T-helper 1 cell treated with Interleukin-12 subunit alpha and Interleukin-12 subunit beta and Interleukin-4 antibody, amounts not matched to agents 30 ng/mL and 1 ng/mL, for 36 hours (primary cell): ENCODE data around the gene SPIN1. TPM values are rescaled to one million over a fixed set of nuclear protein-coding genes. Genes with fewer than 3 reads are reported as not detected.

Experiments
- intact Hi-C: fragments of 100-400 bp; cut with micrococcal nuclease; formaldehyde crosslinking; loops from one replicate; pipeline ENCODE4 v1.15.1; 2024
- total RNA-seq: library from RNA; stranded (reverse); gene quantifications from 2 replicates; pipeline ENCODE4 v1.2.3, GENCODE V29; 2022

SPIN1 gene
- total RNA-seq, 1 donor from 2014 or later = 45.3 TPM

GRCh38 chr9:88387552-88388202, 567 bp upstream of the SPIN1 start:
- intact Hi-C loops = loop anchor here (1.0 to 5.0 kb wide), 10 partner anchors 47 to 925 kb away; partner anchors contain the start of genes CDK20 and CKS2

- intact Hi-C loops = loop anchor here (1.0 to 5.0 kb wide), 8 partner anchors 30 to 923 kb away; partner anchors contain the start of genes CDK20 and CKS2
Observed at GRCh38 chr9:88388886-88389605, 802 bp downstream of the SPIN1 start.

DNA sequence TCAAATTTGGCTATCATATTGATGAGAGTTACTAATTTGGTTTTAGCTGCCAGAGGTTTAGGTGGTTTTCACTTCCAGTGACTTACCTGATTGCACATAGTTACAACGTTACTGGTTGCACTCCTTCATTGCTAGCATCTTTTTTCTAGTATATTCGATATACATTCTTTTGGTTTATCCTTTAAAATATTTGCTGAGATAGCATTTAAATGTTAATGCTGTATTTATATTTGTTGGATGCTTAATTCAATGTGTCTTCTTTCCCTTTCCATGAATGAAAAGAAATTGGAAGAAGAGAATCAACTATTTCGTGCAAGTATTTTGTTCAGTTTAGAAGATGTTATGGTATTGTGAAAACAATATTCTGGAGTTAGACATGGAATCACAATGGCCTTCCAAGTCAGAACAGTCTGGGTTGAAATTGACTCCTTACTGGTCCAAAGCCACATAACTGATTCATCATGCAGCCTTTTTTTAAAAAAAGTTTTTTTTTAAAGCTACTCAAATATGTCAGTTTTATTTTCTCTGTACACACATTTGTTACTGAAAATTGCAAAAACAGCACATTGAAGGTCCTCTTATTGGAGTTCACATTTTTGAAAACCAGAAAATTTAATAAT, 2.2 kb downstream of the SPIN1 start:
- intact Hi-C loops = loop anchor here (5.0 kb wide), 1 partner anchor 187 kb away; no protein-coding TSS in a partner anchor

DNA sequence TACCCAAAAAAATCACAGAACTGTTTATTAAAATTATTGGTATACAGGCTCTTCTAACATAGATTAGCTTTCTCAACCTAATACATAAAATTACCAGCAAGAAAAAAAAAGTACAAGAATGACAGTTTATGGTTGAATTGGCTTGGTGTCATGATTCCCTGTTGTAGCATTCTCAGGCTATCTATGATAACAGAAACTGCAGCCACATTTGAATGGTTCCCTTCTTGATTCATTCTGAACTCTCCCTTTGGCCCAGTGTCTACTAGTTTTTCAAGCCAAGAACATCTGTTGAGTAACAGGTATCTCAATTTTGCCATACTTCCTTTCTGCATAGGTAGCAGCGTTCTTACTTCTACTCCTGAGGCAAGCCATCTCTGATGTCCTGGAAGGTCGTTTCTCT, 3.0 kb downstream of the SPIN1 start:
- intact Hi-C loops = loop anchor here (5.0 kb wide), 1 partner anchor 186 kb away; no protein-coding TSS in a partner anchor

- intact Hi-C loops = loop anchor here (5.0 kb wide), 1 partner anchor 185 kb away; no protein-coding TSS in a partner anchor
Observed at GRCh38 chr9:88391921-88392320, 3.7 kb downstream of the SPIN1 start.

GRCh38 chr9:88392549-88392948, 4.3 kb downstream of the SPIN1 start:
- intact Hi-C loops = loop anchor here (5.0 kb wide), 1 partner anchor 185 kb away; no protein-coding TSS in a partner anchor

- intact Hi-C loops = no loop called here
Observed at GRCh38 chr9:88396836-88397577, 8.8 kb downstream of the SPIN1 start.

- intact Hi-C loops = no loop called here
Observed at GRCh38 chr9:88398016-88398415, 9.8 kb downstream of the SPIN1 start.

GRCh38 chr9:88399966-88400365, 11.7 kb downstream of the SPIN1 start:
- intact Hi-C loops = no loop called here

GRCh38 chr9:88403340-88403739, 15.1 kb downstream of the SPIN1 start:
- intact Hi-C loops = no loop called here

GRCh38 chr9:88406051-88406450, 17.8 kb downstream of the SPIN1 start:
- intact Hi-C loops = no loop called here

DNA sequence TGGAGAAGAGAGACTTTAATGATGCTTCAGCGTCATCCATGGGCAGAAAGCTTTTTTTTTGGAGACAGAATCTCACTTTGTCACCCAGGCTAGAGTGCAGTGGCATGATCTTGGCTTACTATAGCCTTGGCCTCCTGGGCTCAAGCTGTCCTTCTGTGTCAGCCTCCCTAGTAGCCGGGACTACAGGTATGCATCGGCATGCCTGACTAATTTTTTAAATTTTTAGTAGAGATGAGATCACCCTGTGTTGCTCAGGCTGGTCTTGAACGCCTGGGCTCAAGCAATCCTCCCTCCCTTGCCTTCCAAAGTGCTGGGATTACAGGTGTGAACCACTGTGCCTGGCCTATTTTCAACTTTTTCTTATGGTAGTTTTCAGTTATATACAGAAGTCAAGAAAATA, 23.2 kb downstream of the SPIN1 start:
- intact Hi-C loops = no loop called here

- intact Hi-C loops = no loop called here
Observed at GRCh38 chr9:88414298-88414697, 26.1 kb downstream of the SPIN1 start.

DNA sequence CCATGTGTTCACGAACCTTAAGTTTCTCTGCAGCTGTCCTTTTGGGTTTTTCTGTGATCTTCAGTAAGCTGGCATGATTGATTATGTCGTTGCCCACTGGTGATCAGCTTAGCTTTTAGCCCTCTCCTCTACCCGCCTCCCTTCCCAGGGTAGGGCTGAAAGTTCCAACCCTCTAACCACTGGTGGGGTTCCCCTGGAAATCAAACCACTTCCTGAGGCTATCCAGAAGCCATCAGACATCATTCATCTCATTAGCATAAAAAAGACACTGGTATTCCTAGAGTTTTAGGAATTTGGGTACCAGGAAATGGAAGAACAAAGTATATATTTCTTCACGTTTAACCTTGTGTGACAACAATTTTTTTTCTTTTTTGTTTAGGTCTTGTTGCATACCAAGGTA, 29.8 kb downstream of the SPIN1 start:
- intact Hi-C loops = loop anchor here (1.0 kb wide), 1 partner anchor 15 kb away; no protein-coding TSS in a partner anchor

DNA sequence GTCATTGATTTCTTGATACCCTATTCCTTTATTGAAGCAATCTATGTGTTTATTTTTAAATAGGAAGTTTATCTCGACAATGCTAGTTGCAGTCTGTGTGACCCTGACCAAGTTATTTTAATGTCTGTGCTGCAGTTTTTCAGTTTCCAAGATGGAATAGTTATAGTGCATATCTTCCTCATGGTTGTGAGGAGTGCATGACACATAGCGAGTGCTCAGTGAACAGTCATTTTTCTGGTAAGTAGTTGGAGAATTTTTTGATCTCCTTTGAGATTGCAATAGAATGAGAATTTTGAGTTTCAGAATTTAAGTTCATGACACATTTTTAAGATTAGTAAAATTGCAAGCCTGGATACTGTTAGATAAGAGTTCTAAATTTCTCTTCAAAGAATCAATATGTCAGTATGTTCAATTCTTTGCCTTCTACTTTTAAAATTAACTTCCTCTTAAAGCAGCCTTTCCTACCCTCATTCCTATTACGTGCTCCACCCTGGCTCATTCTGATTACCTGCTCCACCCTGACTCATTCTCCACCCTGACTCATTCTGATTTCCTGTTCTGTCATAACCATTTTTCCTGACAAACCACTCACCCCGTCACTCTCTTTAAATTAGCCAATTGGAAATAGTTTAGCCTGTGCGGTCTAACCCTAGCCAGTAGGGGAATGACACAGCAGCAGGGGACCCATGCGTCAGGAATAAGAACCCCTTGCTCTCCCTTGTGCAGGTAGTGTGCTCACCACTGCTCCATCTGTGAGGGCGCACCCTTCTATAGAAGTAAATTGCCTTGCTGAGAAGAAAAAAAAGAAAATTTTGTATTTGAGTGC, 30.7 kb downstream of the SPIN1 start:
- intact Hi-C loops = loop anchor here (1.0 kb wide), 2 partner anchors 14 to 30 kb away; no protein-coding TSS in a partner anchor

DNA sequence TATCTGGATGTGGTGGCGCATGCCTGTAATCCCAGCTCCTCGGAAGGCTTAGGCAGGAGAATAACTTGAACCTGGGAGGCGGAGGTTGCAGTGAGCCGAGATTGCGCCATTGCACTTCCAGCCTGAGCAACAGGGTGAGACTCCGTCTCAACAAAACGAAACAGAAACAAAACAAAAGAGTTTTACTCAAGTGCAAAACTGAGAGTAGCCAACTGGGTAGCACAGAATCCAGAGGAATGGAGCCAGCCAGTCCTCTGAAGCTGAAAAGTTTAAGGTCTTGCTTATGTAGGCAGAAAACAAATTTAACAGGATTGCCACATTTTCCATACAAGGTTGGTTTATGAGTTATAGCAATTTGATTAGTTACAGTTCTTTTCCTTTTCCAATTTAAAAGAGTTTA, 32.0 kb downstream of the SPIN1 start:
- intact Hi-C loops = no loop called here

- intact Hi-C loops = no loop called here
Observed at GRCh38 chr9:88421348-88421747, 33.1 kb downstream of the SPIN1 start.

- intact Hi-C loops = no loop called here
Observed at GRCh38 chr9:88425538-88425950, 37.3 kb downstream of the SPIN1 start.

DNA sequence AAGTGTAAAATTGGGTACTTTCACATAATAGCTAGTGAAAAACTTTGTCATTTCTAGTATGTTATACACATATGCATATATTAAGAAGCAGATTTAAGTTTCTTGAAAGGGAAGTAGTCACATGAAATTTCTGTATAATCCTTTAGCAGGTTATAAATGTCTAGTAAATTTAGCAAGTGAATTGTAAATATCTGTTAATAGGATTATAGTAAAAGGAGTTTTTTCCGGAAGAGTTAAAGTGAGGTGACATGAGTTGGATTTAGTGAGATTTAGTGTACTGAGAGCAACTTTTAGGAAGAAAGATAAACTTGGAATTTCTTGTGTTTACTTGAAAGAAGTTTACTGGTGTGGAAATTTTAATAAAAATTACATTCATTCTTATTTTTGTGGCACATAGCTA, 38.4 kb downstream of the SPIN1 start:
- intact Hi-C loops = no loop called here
